Neural cell (in vitro differentiated cells): ENCODE results near the gene TMPRSS2.

Source experiments
- CTCF ChIP-seq: fragments of 450-650 bp; IDR thresholded peaks from 2 replicates; pipeline ENCODE4 v1.5.1; 2014; ENCODE audit warnings: antibody characterized with exemption, mild to moderate bottlenecking, moderate library complexity; ENCODE audit not compliant: poor library complexity, severe bottlenecking
- EP300 ChIP-seq: fragments of 450-650 bp; conservative IDR thresholded peaks from 2 replicates; pipeline ENCODE4 v1.6.1; 2014; ENCODE audit warnings: antibody characterized with exemption, mild to moderate bottlenecking, moderate library complexity; ENCODE audit not compliant: poor library complexity, severe bottlenecking
- EZH2 ChIP-seq: fragments of 200-600, 300-800 bp; shearing (Covaris generic), sonication (generic); IDR thresholded peaks from 2 replicates; pipeline ENCODE4 v1.6.1; 2014; ENCODE audit warnings: antibody characterized with exemption, low read length, borderline replicate concordance, mild to moderate bottlenecking; ENCODE audit not compliant: insufficient read depth, poor library complexity, severe bottlenecking
- POLR2AphosphoS5 ChIP-seq: IDR thresholded peaks from 2 replicates; pipeline ENCODE4 v1.6.1; 2012
- TAF1 ChIP-seq: IDR thresholded peaks from 2 replicates; pipeline ENCODE4 v1.6.1; 2012; ENCODE audit warnings: low read depth

- TF ChIP-seq CTCF (no peak), EP300 (no peak), TAF1 (no peak), EZH2 (no peak), POLR2AphosphoS5 (no peak)
Observed at GRCh38 chr21:41418956-41419680, 88.8 kb downstream of the TMPRSS2 start.
